ENCODE data around the gene OTOG. TPM values are rescaled to one million over a fixed set of nuclear protein-coding genes. Genes with fewer than 3 reads are reported as not detected.

Gene OTOG
- total RNA-seq, 6 experiments from 2014 or later, result not detected

- no peak for TF ChIP-seq POLR2A (IDR thresholded peaks at IDR 0.05)
- TF ChIP-seq, protein P1, sequence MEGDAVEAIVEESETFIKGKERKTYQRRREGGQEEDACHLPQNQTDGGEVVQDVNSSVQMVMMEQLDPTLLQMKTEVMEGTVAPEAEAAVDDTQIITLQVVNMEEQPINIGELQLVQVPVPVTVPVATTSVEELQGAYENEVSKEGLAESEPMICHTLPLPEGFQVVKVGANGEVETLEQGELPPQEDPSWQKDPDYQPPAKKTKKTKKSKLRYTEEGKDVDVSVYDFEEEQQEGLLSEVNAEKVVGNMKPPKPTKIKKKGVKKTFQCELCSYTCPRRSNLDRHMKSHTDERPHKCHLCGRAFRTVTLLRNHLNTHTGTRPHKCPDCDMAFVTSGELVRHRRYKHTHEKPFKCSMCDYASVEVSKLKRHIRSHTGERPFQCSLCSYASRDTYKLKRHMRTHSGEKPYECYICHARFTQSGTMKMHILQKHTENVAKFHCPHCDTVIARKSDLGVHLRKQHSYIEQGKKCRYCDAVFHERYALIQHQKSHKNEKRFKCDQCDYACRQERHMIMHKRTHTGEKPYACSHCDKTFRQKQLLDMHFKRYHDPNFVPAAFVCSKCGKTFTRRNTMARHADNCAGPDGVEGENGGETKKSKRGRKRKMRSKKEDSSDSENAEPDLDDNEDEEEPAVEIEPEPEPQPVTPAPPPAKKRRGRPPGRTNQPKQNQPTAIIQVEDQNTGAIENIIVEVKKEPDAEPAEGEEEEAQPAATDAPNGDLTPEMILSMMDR (IDR thresholded peaks at IDR 0.05), result no peak
- no peak overlapping the region for H3K27ac ChIP-seq
- H3K36me3 ChIP-seq, result no peaks in the 10 kb centered on the region
- H3K4me3 ChIP-seq, result no peak overlapping the region
- H3K4me1 ChIP-seq, result no peaks in the 10 kb centered on the region
- no peaks in the 10 kb centered on the region for H3K9me3 ChIP-seq
- DNase-seq, result no peak
- ATAC-seq, result no peak
- H3K27me3 ChIP-seq, result no peaks in the 10 kb centered on the region
- WGBS (ENCODE audit: insufficient coverage, low coverage, low lambda C conversion rate, missing lambda C conversion rate), result 42% methylated on average over 4 of the region's 12 CpGs
- intact Hi-C loops (cut with DNase I), result loop anchor here (5.0 to 10.0 kb wide), 3 partner anchors 103 to 375 kb away; no protein-coding TSS in a partner anchor
Observed at GRCh38 chr11:17609291-17610084, 62.4 kb downstream of the OTOG start.

DNA sequence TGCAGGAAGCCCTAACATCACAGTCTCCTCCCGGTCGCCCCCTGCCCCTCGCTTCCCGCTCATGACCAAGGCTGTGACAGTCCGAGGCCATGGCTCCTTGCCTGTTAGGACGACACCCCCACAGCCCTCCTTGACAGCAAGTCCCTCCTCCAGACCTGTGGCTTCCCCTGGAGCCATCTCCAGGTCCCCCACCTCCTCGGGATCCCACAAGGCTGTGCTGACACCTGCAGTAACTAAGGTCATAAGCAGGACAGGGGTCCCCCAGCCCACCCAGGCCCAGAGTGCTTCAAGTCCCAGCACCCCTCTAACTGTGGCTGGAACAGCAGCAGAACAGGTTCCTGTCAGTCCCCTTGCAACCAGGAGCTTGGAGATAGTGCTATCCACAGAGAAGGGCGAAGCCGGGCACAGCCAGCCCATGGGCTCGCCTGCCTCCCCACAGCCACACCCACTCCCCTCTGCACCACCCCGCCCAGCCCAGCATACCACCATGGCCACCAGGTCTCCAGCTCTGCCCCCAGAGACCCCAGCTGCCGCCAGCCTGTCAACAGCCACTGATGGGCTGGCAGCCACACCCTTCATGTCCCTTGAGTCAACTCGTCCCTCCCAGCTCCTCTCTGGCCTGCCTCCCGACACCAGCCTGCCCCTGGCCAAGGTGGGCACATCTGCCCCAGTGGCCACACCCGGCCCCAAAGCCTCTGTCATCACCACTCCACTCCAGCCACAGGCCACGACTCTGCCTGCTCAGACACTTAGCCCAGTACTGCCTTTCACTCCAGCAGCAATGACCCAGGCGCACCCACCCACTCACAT lies 63.2 kb downstream of the OTOG start:
- Histone ChIP-seq H3K27ac (no peak overlapping the region), H3K36me3 (no peaks in the 10 kb centered on the region), H3K9me3 (no peaks in the 10 kb centered on the region), H3K4me3 (no peak overlapping the region), H3K4me1 (no peaks in the 10 kb centered on the region), H3K27me3 (no peaks in the 10 kb centered on the region)
- no peak for ATAC-seq
- no peak for DNase-seq
- TF ChIP-seq, protein P1 (IDR thresholded peaks at IDR 0.05), result no peak
- TF ChIP-seq POLR2A (IDR thresholded peaks at IDR 0.05), result no peak
- intact Hi-C loops (cut with DNase I), result loop anchor here in 1 of 2 donors (5.0 kb wide), 1 partner anchor 102 kb away; no protein-coding TSS in a partner anchor
- 74% methylated on average over 8 of the region's 17 CpGs for WGBS (ENCODE audit: insufficient coverage, low coverage, low lambda C conversion rate, missing lambda C conversion rate)

DNA sequence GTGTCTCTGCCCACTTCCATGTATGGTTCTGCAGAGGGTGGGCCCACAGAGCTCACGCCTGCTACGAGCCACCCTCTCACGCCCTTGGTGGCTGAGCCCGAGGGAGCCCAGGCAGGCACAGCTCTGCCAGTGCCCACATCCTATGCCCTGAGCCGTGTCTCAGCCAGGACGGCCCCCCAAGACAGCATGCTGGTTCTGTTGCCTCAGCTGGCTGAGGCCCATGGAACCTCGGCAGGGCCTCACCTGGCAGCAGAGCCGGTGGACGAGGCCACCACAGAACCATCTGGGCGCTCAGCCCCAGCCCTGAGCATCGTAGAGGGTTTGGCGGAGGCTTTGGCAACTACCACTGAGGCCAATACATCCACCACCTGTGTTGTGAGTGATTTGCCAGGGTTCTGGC lies 64.0 kb downstream of the OTOG start:
- intact Hi-C loops (cut with DNase I), result loop anchor here in 1 of 2 donors (5.0 kb wide), 1 partner anchor 101 kb away; no protein-coding TSS in a partner anchor
- Histone ChIP-seq H3K9me3 (no peaks in the 10 kb centered on the region), H3K27ac (no peak overlapping the region), H3K27me3 (no peaks in the 10 kb centered on the region), H3K4me3 (no peak overlapping the region), H3K4me1 (no peaks in the 10 kb centered on the region), H3K36me3 (no peaks in the 10 kb centered on the region)
- DNase-seq, result no peak
- ATAC-seq, result no peak
- 48% methylated on average over 4 of the region's 12 CpGs for WGBS (ENCODE audit: insufficient coverage, low coverage, low lambda C conversion rate, missing lambda C conversion rate)
- TF ChIP-seq, protein P1 (IDR thresholded peaks at IDR 0.05), result no peak
- no peak for TF ChIP-seq POLR2A (IDR thresholded peaks at IDR 0.05)

DNA sequence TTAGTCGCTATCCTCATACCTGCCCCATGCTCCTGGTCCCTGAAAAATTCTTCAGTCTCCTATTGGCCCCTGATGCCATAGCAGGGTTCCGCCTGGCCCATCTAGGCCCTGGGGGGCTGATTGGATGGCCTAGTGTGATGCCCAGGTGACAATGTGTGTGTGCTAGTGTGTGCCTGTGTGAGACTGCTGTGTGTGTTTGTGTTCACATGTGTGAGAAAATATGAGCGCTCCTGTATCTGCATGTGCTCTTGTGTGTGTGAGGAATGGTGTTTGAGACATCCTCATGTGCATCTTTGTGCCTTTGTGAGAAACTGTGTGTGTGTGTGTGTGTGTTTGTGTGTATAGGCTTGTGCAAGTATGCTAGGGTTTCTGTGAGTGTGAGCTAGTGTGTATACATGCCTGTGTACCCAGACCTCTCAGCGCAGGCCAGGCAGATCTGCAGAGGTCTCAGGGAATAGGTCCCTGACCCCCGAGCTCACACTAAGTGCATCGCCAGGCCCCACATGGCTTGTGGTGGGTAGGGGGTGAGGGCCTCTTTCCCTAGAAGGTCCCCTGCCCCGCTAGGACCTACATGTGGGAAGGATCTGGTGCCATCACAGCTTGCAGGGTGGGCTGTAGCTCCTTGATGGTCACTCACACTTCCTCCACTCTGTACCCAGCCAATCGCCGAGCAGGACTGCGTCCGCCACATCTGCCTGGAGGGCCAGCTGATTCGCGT lies 64.6 kb downstream of the OTOG start:
- H3K36me3 ChIP-seq, result no peaks in the 10 kb centered on the region
- no peaks in the 10 kb centered on the region for H3K4me1 ChIP-seq
- no CpG with 5 or more reads among the region's 13 CpGs for WGBS (ENCODE audit: insufficient coverage, low coverage, low lambda C conversion rate, missing lambda C conversion rate)
- ATAC-seq (no peak), DNase-seq (no peak)
- H3K4me3 ChIP-seq, result no peak overlapping the region
- H3K27ac ChIP-seq, result no peak overlapping the region
- TF ChIP-seq, protein P1 (IDR thresholded peaks at IDR 0.05), result no peak
- TF ChIP-seq POLR2A (IDR thresholded peaks at IDR 0.05), result no peak
- no peaks in the 10 kb centered on the region for H3K27me3 ChIP-seq
- H3K9me3 ChIP-seq, result no peaks in the 10 kb centered on the region
- intact Hi-C loops (cut with DNase I), result loop anchor here in 1 of 2 donors (5.0 kb wide), 1 partner anchor 101 kb away; no protein-coding TSS in a partner anchor
